GM12878 (cell line): Measurements from ENCODE around the gene USP16. TPM values are rescaled to one million over a fixed set of nuclear protein-coding genes. Genes with fewer than 3 reads are reported as not detected.

Source experiments
- CTCF ChIP-seq, 3 experiments: IDR thresholded peaks in 2 of 3; conservative IDR thresholded peaks in 1 of 3; 2 replicates each; pipeline ENCODE4 v1.5.1; 2011; ENCODE audit warnings: low read depth in 3 of 3, low read length in 3 of 3, mild to moderate bottlenecking in 3 of 3, control low read depth in 2 of 3, moderate library complexity in 2 of 3, inconsistent platforms in 1 of 3, mixed read lengths in 1 of 3; ENCODE audit not compliant: control insufficient read depth in 2 of 3, insufficient read depth in 1 of 3; ENCODE audit errors: extremely low read depth in 1 of 3
- RAD51 ChIP-seq: fragments of 450-650 bp; IDR thresholded peaks from 2 replicates; pipeline ENCODE4 v1.6.1; 2016; ENCODE audit warnings: moderate library complexity, mild to moderate bottlenecking, inconsistent platforms
- polyA plus RNA-seq, 11 experiments: library from polyadenylated mRNA; depleted of rRNA in 4 of 11; unstranded in 6 of 11; stranded (reverse) in 5 of 11; fragments of >200 nt; fragmentation: Nextera tagmentation in 4 of 11; fragmentation: Illumina TruSeq in 1 of 11; extraction: Ambion mirVana in 4 of 11; extraction: Trizol in 1 of 11; gene quantifications; 1 replicate in 1 of 11; 2 replicates in 10 of 11; pipeline versions ENCODE4 v1.2.1 to v1.2.3, GENCODE V29; 2011 to 2016; ENCODE audit warnings: inconsistent platforms in 2 of 11, missing spikeins in 2 of 11, low read depth in 1 of 11
- total RNA-seq, 4 experiments: library from RNA; depleted of rRNA in 3 of 4; stranded (reverse); fragments of >200 nt in 3 of 4; fragmentation: Illumina TruSeq in 1 of 4; extraction: Trizol in 1 of 4; gene quantifications; 2 replicates each; pipeline versions ENCODE4 v1.2.1 to v1.2.3, GENCODE V29; 2013 to 2021
- TF ChIP-seq, protein P1 (sequence below): fragments of 450-650 bp; IDR thresholded peaks from 2 replicates; pipeline ENCODE4 v1.6.1; 2017; ENCODE audit warnings: mild to moderate bottlenecking, moderate library complexity

The USP16 gene
- total and polyA plus RNA-seq, 10 of the 15 experiments (the other 5 are each of a cell fraction or from before 2014, with no cell fraction given) = 29.5 to 68.7 (median 52.3) TPM

- TF ChIP-seq, protein P1, sequence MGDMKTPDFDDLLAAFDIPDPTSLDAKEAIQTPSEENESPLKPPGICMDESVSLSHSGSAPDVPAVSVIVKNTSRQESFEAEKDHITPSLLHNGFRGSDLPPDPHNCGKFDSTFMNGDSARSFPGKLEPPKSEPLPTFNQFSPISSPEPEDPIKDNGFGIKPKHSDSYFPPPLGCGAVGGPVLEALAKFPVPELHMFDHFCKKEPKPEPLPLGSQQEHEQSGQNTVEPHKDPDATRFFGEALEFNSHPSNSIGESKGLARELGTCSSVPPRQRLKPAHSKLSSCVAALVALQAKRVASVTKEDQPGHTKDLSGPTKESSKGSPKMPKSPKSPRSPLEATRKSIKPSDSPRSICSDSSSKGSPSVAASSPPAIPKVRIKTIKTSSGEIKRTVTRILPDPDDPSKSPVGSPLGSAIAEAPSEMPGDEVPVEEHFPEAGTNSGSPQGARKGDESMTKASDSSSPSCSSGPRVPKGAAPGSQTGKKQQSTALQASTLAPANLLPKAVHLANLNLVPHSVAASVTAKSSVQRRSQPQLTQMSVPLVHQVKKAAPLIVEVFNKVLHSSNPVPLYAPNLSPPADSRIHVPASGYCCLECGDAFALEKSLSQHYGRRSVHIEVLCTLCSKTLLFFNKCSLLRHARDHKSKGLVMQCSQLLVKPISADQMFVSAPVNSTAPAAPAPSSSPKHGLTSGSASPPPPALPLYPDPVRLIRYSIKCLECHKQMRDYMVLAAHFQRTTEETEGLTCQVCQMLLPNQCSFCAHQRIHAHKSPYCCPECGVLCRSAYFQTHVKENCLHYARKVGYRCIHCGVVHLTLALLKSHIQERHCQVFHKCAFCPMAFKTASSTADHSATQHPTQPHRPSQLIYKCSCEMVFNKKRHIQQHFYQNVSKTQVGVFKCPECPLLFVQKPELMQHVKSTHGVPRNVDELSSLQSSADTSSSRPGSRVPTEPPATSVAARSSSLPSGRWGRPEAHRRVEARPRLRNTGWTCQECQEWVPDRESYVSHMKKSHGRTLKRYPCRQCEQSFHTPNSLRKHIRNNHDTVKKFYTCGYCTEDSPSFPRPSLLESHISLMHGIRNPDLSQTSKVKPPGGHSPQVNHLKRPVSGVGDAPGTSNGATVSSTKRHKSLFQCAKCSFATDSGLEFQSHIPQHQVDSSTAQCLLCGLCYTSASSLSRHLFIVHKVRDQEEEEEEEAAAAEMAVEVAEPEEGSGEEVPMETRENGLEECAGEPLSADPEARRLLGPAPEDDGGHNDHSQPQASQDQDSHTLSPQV = no peak
- TF ChIP-seq RAD51 (no peak), CTCF (IDR thresholded peaks at IDR 0.05 in 2 of 3, conservative IDR thresholded peaks at IDR 0.05 in 1 of 3; ENCODE audit: control insufficient read depth in 2 of 3, extremely low read depth in 1 of 3, insufficient read depth in 1 of 3, low read depth in 3 of 3, low read length in 3 of 3) (0 out of 6 replicates have a peak, but pooled peaks of 1 of the 3 experiments have one; percentile 14)
- TF ChIP-seq, all 136 proteins: peak for 2
Observed at GRCh38 chr21:29092102-29092959, 67.9 kb downstream of the USP16 start (continued).
